ENCODE results near the gene EXD3.

- TF ChIP-seq POLR2A (IDR thresholded peaks at IDR 0.05; ENCODE audit: low read length) (no peak), GATA1 (IDR thresholded peaks at IDR 0.05; ENCODE audit: low read depth, low read length) (no peak)
Measured at GRCh38 chr9:137387891-137388560, 34.9 kb downstream of the EXD3 start.
